AG09309 (cell line): Measurements from ENCODE around the gene FGFR2.
A peak's percentile ranks its signal among the peaks of the same experiment; 100 is the strongest.

Experiments
- DNase-seq: peaks from one replicate; pipeline ENCODE4 v3.0.0-alpha.2; 2010; ENCODE audit warnings: low read depth
- H3K4me3 ChIP-seq: 2 replicates; pipeline ENCODE4 v1.5.1; 2011; ENCODE audit warnings: mild to moderate bottlenecking, low read depth, low read length, moderate library complexity; ENCODE audit not compliant: control insufficient read depth
- CTCF ChIP-seq: IDR thresholded peaks from 2 replicates; pipeline ENCODE4 v1.5.1; 2011; ENCODE audit warnings: mild to moderate bottlenecking, low read depth, low read length, inconsistent platforms; ENCODE audit not compliant: insufficient read depth, control insufficient read depth; ENCODE audit errors: missing control alignments

The FGFR2 gene

GRCh38 chr10:121607310-121608055 is 9.2 kb upstream of the FGFR2 start:
- DNase-seq, result no peak
- no peak for TF ChIP-seq CTCF
- no peak overlapping the region for H3K4me3 ChIP-seq

GRCh38 chr10:121605708-121606107 is 7.5 kb upstream of the FGFR2 start:
- DNase-seq, result no peak
- TF ChIP-seq CTCF, result no peak
- H3K4me3 ChIP-seq, result no peak overlapping the region

GRCh38 chr10:121601458-121601857 is 3.2 kb upstream of the FGFR2 start:
- H3K4me3 ChIP-seq, result no peak overlapping the region
- TF ChIP-seq CTCF, result no peak
- no peak for DNase-seq

GRCh38 chr10:121600611-121601010 is 2.4 kb upstream of the FGFR2 start:
- DNase-seq, result no peak
- no peak overlapping the region for H3K4me3 ChIP-seq
- no peak for TF ChIP-seq CTCF

GRCh38 chr10:121599947-121600346 is 1.7 kb upstream of the FGFR2 start:
- no peak overlapping the region for H3K4me3 ChIP-seq
- DNase-seq, result no peak
- no peak for TF ChIP-seq CTCF

- H3K4me3 ChIP-seq, result peak overlapping the region; percentile 36
- TF ChIP-seq CTCF, result no peak
- no peak for DNase-seq
Observed at GRCh38 chr10:121597504-121598262, 561 bp downstream of the FGFR2 start.
